ENCODE measurements around the gene TMEM154.

- no peak for TF ChIP-seq GATA3 (IDR thresholded peaks at IDR 0.05; ENCODE audit: low read depth, low read length)
- TF ChIP-seq GATA2 (IDR thresholded peaks at IDR 0.05; ENCODE audit: low read depth, low read length) = no peak
These were observed 10.1 kb upstream of the TMEM154 start for GRCh38 chr4:152689615-152690501.

All from SH-SY5Y (cell line).